HUES64 (cell line): ENCODE results near the gene DTHD1. TPM values are rescaled to one million over a fixed set of nuclear protein-coding genes. Genes with fewer than 3 reads are reported as not detected.

ENCODE experiments used
- H3K27ac ChIP-seq: 2 replicates; pipeline ENCODE4 v1.7.0; 2013; ENCODE audit warnings: low read depth, low read length, inconsistent platforms
- H3K27me3 ChIP-seq: 2 replicates; pipeline ENCODE4 v1.6.1; 2013; ENCODE audit warnings: mild to moderate bottlenecking, low read length; ENCODE audit not compliant: insufficient read depth
- H3K36me3 ChIP-seq: 2 replicates; pipeline ENCODE4 v1.6.1; 2013; ENCODE audit warnings: mild to moderate bottlenecking, low read length; ENCODE audit not compliant: insufficient read depth
- H3K4me1 ChIP-seq: 2 replicates; pipeline ENCODE4 v1.6.1; 2013; ENCODE audit warnings: mild to moderate bottlenecking, low read length, moderate library complexity; ENCODE audit not compliant: insufficient read depth
- H3K4me3 ChIP-seq: 2 replicates; pipeline ENCODE4 v1.5.1; 2013; ENCODE audit warnings: mild to moderate bottlenecking, low read length, moderate library complexity
- H3K9ac ChIP-seq: 2 replicates; pipeline ENCODE4 v1.6.1; 2013; ENCODE audit warnings: mild to moderate bottlenecking, low read depth, low read length
- H3K9me3 ChIP-seq: 2 replicates; pipeline ENCODE4 v1.6.1; 2013; ENCODE audit warnings: low read depth, low read length; ENCODE audit not compliant: insufficient read depth
- WGBS: fragments of 150-250, 120-280 bp; methylation state at CpG from one replicate; pipeline ENCODE4 v1.1.7; 2013; ENCODE audit warnings: missing lambda C conversion rate; 5-methylcytosine and 5-hydroxymethylcytosine counted together
- polyA plus RNA-seq, 2 experiments: library from polyadenylated mRNA; stranded (reverse); fragments of 50-300 nt; gene quantifications; one replicate each; pipeline ENCODE4 v1.2.3, GENCODE V29; 2013

The DTHD1 gene
- not detected for polyA plus RNA-seq (2013, experiment 1 of 2)
- not detected for polyA plus RNA-seq (2013, experiment 2 of 2)

DNA sequence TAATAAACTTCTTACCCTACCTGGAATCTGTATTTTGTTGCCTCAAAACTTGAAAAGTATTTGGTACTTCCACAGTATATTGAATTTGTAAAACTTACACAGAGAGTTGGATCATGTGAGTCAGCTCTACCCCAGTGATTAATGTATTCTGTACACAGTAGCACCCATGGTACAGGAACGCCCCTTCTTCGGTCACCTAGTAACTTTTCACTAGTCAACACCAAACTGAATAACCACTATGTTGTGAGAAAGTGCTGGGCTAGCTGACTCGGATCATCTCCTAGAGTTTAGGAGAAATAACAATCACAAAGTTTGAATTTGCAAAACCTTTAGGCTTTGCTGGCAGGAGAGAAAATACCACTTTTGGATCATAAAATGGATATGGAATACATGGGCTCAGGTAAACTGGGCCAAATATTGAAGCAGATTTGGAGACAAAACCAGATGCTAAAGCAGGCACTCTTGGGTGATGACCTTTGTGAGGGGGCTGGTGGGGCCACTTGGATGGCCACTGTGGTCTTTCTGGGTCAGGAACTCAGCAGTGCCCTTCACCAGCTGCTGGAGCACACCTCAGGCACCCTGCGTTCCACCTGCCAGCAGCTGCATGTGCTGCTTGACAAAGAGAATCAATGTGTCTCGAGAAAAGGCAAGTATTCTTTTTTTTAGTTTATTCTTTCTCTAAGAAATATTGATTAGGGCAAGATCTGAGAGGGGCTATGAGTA, at the start of gene DTHD1:
Gene DTHD1, plus strand, starts transcription at position 233 of the 723 bp plus-strand sequence. Its CDS starts 143 bp downstream, at position 376.
- H3K27ac ChIP-seq: no peak within 1 kb of the TSS
- peaks cover 4% of the 10 kb centered on the region; the same call in 1 of the 2 replicates for H3K4me1 ChIP-seq
- H3K36me3 ChIP-seq: no peaks in the 10 kb centered on the region
- no peak within 1 kb of the TSS for H3K4me3 ChIP-seq
- no peak within 1 kb of the TSS for H3K9ac ChIP-seq
- WGBS: 95% methylated on average over 5 of the region's 5 CpGs
- no peaks in the 10 kb centered on the region for H3K27me3 ChIP-seq
- H3K9me3 ChIP-seq: no peaks in the 10 kb centered on the region

DNA sequence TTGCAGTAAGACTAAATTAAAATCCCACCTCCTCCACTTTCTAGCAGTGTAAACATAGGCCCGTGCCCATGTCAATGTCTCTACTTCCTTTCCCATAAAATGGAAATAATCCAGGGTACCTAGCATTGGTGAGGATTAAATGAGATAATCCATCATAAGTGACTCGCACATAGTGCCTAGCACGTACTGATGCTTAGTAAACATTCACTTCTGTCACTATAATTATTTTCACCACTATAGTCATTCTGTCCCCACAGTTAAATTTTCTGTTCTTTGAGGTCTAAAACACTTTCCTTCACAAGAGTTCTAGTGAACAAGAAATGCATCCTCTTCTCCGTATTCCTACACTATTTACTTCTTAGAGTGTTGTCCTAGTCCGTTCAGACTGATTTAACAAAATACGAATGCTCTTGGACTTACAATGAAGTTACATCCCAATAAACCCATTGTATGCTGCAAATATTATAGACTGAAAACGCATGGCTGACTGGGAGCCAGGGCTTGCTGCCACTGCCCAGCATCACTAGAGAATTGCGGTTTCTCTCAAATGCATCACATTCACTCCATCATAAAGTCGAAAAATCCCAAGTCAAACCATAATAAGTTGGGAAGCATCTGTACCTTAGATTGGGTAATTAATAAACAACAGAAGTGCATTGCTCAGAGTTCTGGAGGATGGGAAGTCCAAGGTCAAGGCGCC, 47.7 kb upstream of the DTHD1 start:
- H3K27ac ChIP-seq: no peak overlapping the region
- no peaks in the 10 kb centered on the region for H3K36me3 ChIP-seq
- H3K9me3 ChIP-seq: no peaks in the 10 kb centered on the region
- H3K9ac ChIP-seq: no peak overlapping the region
- H3K4me1 ChIP-seq: no peaks in the 10 kb centered on the region
- no peaks in the 10 kb centered on the region for H3K27me3 ChIP-seq
- H3K4me3 ChIP-seq: no peak overlapping the region
- 96% methylated on average over 9 of the region's 10 CpGs for whole genome bisulfite sequencing

DNA sequence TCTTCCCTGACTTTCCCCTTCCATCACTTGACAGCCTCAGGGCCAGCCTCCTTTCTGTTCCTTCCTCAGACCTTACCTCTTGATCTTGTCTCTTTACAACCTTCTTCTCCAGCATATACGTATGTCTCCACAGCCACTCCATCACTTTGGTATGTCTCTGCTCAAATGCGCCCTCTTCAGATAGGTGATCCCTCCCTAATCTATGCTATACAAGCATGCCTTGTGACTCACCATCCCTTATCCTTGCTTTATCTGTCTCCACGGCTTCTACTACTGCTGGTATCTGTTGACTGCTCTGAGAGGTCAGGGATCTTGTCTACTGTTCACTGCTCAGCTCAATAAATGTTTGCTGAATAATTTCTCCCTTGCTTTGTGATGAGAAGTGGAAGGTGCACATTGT, 46.1 kb upstream of the DTHD1 start:
- no peak overlapping the region for H3K9ac ChIP-seq
- H3K27ac ChIP-seq: no peak overlapping the region
- H3K36me3 ChIP-seq: no peaks in the 10 kb centered on the region
- WGBS: 72% methylated on average over 3 of the region's 3 CpGs
- no peak overlapping the region for H3K4me3 ChIP-seq
- H3K27me3 ChIP-seq: no peaks in the 10 kb centered on the region
- no peaks in the 10 kb centered on the region for H3K9me3 ChIP-seq
- H3K4me1 ChIP-seq: no peaks in the 10 kb centered on the region

DNA sequence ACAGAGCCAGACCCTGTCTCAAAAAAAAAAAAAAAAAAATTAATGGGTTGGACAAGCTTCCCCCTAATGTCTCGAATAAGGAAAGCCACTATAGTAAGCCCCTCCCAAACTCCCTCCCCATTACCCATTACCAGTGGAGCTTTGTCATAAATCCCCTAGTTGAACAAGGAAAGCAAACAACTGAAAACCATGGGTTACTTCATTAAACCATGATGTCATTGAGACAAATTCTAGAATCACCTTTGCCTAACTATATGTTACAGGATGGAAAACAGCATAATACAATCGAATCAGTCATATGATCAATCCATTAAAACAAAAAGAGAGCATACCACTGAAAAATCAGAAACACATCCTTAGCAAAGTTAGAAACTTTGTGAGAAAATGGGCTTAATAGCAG, 45.3 kb upstream of the DTHD1 start:
- no peaks in the 10 kb centered on the region for H3K27me3 ChIP-seq
- no peak overlapping the region for H3K4me3 ChIP-seq
- H3K36me3 ChIP-seq: no peaks in the 10 kb centered on the region
- WGBS: 100% methylated on average over 2 of the region's 2 CpGs
- no peak overlapping the region for H3K9ac ChIP-seq
- no peak overlapping the region for H3K27ac ChIP-seq
- H3K4me1 ChIP-seq: no peaks in the 10 kb centered on the region
- H3K9me3 ChIP-seq: no peaks in the 10 kb centered on the region

DNA sequence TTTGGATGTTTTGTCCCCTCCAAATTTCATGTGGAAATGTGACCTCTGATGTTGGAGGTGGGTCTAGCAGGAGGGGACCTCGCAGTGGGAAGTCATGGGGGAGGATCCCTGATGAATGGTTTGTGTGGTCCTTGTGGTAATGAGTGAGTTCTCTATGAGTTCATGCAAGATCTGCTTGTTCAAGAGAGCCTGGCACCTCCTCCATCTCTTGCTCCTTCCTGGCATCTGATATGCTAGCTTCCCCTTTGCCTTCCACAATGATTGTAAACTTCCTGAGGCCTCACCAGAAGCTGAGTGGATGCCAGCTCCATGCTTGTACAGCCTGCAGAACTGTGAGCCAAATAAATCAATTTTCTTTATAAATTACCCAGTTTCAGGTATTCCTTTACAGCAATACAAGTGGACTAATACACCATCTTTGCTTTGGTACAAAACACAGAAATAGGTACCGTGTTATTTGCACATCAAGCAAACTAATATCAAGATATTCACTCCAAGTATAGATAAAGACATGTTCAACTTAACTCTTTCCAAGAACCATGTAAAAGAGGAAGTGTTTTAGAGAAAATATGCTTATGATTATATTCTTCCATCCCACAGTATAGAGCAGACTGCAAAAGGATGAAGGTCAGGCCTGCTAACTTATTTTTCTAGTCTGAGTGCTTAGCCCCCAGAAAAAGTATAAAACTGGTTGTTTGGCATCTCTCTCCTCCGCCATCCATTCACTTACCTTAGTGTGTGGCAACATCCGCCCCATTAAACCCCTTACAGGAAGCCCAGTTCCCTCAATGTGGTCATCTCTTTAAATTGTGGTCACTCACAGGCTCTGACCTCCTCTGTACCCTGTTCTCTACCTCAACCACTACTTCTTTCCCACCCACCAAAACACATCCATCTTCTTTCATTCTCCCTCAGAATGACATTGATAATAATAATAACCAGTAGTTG, 43.8 kb upstream of the DTHD1 start:
- WGBS: 90% methylated on average over 4 of the region's 4 CpGs
- no peaks in the 10 kb centered on the region for H3K9me3 ChIP-seq
- no peaks in the 10 kb centered on the region for H3K36me3 ChIP-seq

DNA sequence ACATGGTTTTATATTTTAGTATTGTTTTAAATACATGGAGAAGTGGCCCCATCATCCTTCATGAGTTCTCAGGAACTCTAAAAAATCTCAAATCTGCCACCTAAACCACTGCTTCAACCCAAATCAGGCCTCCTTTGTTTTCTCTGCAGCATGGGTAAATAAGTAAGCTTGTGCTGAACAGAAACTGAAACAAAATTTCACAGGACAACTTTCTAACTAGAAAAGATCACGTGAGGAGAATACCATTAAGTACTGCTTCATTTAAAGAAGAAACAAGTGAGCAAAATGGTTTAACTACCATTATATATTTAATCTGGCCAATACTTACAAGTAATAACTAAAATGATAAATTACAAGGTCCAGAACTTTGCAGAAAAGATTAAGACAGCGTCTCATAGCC, 39.6 kb upstream of the DTHD1 start:
- no peak overlapping the region for H3K9ac ChIP-seq
- H3K4me3 ChIP-seq: no peak overlapping the region
- H3K27ac ChIP-seq: no peak overlapping the region
- peaks cover 3% of the 10 kb centered on the region; the same call in 1 of the 2 replicates for H3K4me1 ChIP-seq
- no peaks in the 10 kb centered on the region for H3K9me3 ChIP-seq
- H3K36me3 ChIP-seq: no peaks in the 10 kb centered on the region
- peaks cover 40% of the 10 kb centered on the region for H3K27me3 ChIP-seq
- 95% methylated on average over 1 of the region's 2 CpGs for WGBS

More for the DNA sequence above, 43.8 kb upstream of the DTHD1 start:
- H3K27me3 ChIP-seq: peaks cover 11% of the 10 kb centered on the region
- H3K9ac ChIP-seq: no peak overlapping the region
- H3K4me1 ChIP-seq: no peaks in the 10 kb centered on the region
- no peak overlapping the region for H3K27ac ChIP-seq
- no peak overlapping the region for H3K4me3 ChIP-seq

DNA sequence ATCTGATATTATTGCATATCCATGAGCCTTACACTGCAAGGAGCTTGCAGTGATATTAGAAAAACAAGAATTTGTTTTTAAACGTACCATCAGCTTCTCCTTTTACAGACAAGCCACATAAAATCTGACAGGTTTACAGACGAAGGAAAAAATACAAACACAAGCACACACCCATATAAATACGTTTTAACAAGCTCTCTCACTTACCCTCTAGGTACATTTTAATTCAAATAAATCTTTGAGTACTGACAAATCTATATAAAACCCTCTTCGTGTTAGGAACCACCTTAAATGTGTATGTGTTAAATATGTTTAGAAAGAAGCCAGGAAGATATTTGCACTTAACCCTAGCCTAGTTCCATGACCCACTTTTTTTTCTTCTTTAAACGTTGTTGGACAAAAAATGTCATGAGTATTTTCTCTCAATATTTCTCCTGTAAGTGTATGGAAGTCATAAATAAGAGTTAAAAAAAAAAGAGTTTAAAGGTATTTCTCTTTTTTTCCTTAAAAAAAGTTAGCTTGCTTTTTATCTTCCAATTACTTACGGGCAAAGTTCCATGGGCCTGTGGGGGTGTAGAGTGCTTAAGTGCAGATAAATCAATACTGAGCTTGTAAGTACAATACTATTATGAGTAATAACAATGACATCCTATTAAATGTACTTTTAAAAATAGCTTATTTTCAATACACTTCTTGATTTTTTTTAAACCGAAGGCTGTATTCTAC, 38.6 kb upstream of the DTHD1 start:
- WGBS: 87% methylated on average over 4 of the region's 7 CpGs
- peaks cover 40% of the 10 kb centered on the region for H3K27me3 ChIP-seq
- no peak overlapping the region for H3K27ac ChIP-seq
- no peak overlapping the region for H3K9ac ChIP-seq
- no peaks in the 10 kb centered on the region for H3K9me3 ChIP-seq
- no peak overlapping the region for H3K4me3 ChIP-seq
- peaks cover 3% of the 10 kb centered on the region; the same call in 1 of the 2 replicates for H3K4me1 ChIP-seq
- H3K36me3 ChIP-seq: no peaks in the 10 kb centered on the region

DNA sequence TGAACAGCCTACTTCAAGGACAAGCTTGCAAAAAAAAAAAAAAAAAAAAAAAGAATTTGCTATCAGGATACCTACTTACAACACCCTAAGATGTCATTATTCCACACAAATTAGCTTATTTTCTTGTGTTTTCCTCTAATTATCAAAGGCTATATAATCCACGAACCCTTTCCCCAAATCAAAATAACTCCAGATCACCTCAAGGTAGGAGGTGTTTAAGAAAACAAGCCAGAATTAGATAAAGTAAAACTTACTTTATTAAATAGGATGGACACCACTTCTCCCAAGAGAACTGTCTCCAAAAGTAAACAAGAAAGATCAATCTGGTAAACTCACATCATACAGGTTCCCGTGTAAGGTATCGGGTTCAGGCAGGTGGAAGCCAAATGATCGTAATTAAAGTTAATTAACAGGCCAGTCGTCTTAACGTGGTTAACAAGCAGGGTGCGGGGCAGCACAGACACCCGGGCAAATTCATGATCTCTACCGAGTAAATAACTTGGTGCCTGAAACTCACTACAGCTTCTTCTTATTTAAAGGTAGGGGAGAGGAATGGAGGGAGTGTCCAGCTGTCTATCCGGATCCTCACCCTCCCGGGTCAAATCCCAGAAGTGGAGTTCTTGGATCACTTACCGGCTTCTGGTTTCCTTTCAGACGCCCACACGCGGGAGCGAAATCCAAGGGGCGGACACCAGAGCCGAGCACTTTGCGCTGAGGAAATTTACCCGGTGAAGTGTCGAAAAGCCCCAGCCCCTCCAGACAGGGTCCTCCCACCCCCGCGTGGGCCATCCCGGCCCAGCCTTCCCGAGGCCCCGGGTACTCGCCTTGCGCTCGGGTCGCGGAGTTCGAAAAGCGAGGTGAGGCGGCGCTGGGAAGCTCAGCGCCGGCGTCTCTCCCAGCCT, 37.8 kb upstream of the DTHD1 start:
- Histone ChIP-seq H3K27ac (no peak overlapping the region), H3K36me3 (no peaks in the 10 kb centered on the region), H3K4me3 (peak overlapping the region; percentile 60), H3K9ac (peak overlapping the region; percentile 58), H3K4me1 (peaks cover 3% of the 10 kb centered on the region; the same call in 1 of the 2 replicates), H3K9me3 (no peaks in the 10 kb centered on the region), H3K27me3 (peaks cover 40% of the 10 kb centered on the region)
- 4% methylated on average over 38 of the region's 38 CpGs for WGBS

DNA sequence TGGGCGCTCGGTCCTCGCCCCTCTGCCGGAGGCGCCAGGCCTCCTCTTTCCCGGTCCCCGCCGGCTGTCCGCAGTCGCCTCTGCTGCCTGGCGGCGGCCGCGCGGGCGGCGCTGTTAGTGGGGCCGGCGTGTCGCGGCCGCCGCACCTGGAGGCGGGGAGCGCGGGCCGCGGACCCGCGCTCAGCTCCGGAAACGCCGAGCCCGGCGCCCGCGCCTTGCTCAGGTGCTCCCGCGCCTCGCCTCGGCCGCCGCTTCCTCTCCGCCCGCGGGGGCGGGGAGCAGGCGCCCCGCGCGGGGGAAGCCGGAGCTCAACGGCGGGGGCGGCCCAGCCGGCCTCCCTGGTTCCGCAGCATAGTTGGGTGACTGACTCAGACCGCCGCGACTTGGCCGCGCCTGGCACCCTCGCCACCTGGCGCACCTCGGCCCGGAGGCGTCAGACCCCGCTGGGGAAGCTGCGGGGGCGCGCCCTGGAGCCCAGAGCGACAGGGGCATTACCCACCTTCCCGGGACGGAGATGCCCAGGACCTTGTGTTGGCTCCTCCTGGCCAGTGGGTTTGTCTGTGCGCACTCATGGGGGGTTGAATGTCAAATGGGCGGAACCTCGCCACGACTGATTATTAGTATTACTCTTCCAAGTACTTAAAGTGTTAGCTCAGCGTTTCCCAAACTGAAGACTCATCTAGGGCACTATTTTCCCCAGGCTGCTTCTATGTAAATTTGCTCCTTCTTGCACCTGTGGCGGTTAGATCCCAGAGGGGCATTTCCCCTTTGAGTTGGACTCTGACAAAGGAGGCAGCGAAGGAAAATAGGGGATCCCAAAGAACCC, 36.9 kb upstream of the DTHD1 start, which contains the start of gene ARAP2:
Gene ARAP2, minus strand, starts transcription at position 258 of the 826 bp plus-strand sequence. CDS start 15,028 bp downstream, outside the sequence.
- Histone ChIP-seq H3K9me3 (no peaks in the 10 kb centered on the region), H3K36me3 (no peaks in the 10 kb centered on the region), H3K27ac (no peak within 1 kb of the TSS), H3K4me1 (peaks cover 3% of the 10 kb centered on the region; the same call in 1 of the 2 replicates), H3K27me3 (peaks cover 40% of the 10 kb centered on the region), H3K4me3 (peak within 1 kb of the TSS; percentile 60), H3K9ac (peak within 1 kb of the TSS; percentile 58)
- WGBS: 2% methylated on average over 81 of the region's 81 CpGs
